HEK293 (cell line): ENCODE results near the gene GSG1L.

Experiments used
- CTCF ChIA-PET: fragments of 350-600 bp; formaldehyde crosslinking; extraction: SDS; loops from one replicate; lab custom pipeline; 2021; ENCODE audit warnings: antibody characterized with exemption; lab: Yijun Ruan, JAX
- POLR2A ChIA-PET: fragments of 300-600 bp; formaldehyde crosslinking; extraction: SDS; loops from one replicate; lab custom pipeline; 2020; ENCODE audit warnings: antibody characterized with exemption, inconsistent platforms; lab: Yijun Ruan, JAX
- H3K27ac ChIP-seq: fragments of 200-500 bp; sonication (Bioruptor generic); 2 replicates; pipeline ENCODE4 v1.5.1; 2014; ENCODE audit warnings: low read depth, low read length, control low read depth, inconsistent platforms; ENCODE audit errors: extremely low read depth
- H3K36me3 ChIP-seq, 2 experiments: fragments of 200-500 bp in 1 of 2; sonication (Bioruptor generic) in 1 of 2; 1 replicate in 1 of 2; 2 replicates in 1 of 2; pipeline ENCODE4 v1.5.1; 2014 to 2017; ENCODE audit warnings: inconsistent platforms in 2 of 2, low read length in 2 of 2; ENCODE audit not compliant: control insufficient read depth in 2 of 2, insufficient read depth in 1 of 2
- H3K4me1 ChIP-seq: fragments of 200-500 bp; sonication (Bioruptor generic); 2 replicates; pipeline ENCODE4 v1.5.1; 2014; ENCODE audit warnings: mild to moderate bottlenecking, low read length, inconsistent platforms; ENCODE audit not compliant: control insufficient read depth, insufficient read depth
- H3K4me3 ChIP-seq: 2 replicates; pipeline ENCODE4 v1.5.1; 2011; ENCODE audit warnings: low read depth, mild to moderate bottlenecking, control low read depth, low read length, moderate library complexity
- H3K9me3 ChIP-seq: fragments of 200-500 bp; sonication (Bioruptor generic); 2 replicates; pipeline ENCODE4 v1.5.1; 2014; ENCODE audit warnings: low read depth, low read length, inconsistent platforms; ENCODE audit not compliant: control insufficient read depth, insufficient read depth
- BCL11B ChIP-seq: fragments of 450-650 bp; formaldehyde crosslinking; IDR thresholded peaks from 2 replicates; pipeline ENCODE4 v1.5.1; 2016; ENCODE audit warnings: low read depth, missing biosample characterization, missing genetic modification characterization
- EGR2 ChIP-seq: fragments of 450-650 bp; formaldehyde crosslinking; IDR thresholded peaks from 2 replicates; pipeline ENCODE4 v1.5.1; 2016; ENCODE audit warnings: low read depth, missing biosample characterization, missing genetic modification characterization
- GLIS1 ChIP-seq: fragments of 450-650 bp; formaldehyde crosslinking; IDR thresholded peaks from 2 replicates; pipeline ENCODE4 v1.5.1; 2016; ENCODE audit warnings: missing biosample characterization, missing genetic modification characterization
- HOXC10 ChIP-seq: sonication (generic); formaldehyde crosslinking; IDR thresholded peaks from 2 replicates; pipeline ENCODE4 v1.8.1; 2023; ENCODE audit warnings: mild to moderate bottlenecking, missing genetic modification reagents
- KLF7 ChIP-seq: fragments of 450-650 bp; formaldehyde crosslinking; IDR thresholded peaks from 2 replicates; pipeline ENCODE4 v1.5.1; 2016; ENCODE audit warnings: missing biosample characterization, missing genetic modification characterization, borderline replicate concordance
- WT1 ChIP-seq: fragments of 450-650 bp; formaldehyde crosslinking; IDR thresholded peaks from 2 replicates; pipeline ENCODE4 v1.5.1; 2016; ENCODE audit warnings: missing biosample characterization, missing genetic modification characterization
- YY2 ChIP-seq: fragments of 450-650 bp; formaldehyde crosslinking; IDR thresholded peaks from 2 replicates; pipeline ENCODE4 v1.5.1; 2016; ENCODE audit warnings: missing biosample characterization, missing genetic modification characterization
- ZEB2 ChIP-seq: fragments of 450-650 bp; formaldehyde crosslinking; IDR thresholded peaks from 2 replicates; pipeline ENCODE4 v1.5.1; 2016; ENCODE audit warnings: missing biosample characterization, missing genetic modification characterization
- ZFP69B ChIP-seq: fragments of 450-650 bp; formaldehyde crosslinking; IDR thresholded peaks from 2 replicates; pipeline ENCODE4 v1.5.1; 2016; ENCODE audit warnings: missing biosample characterization, missing genetic modification characterization
- ZNF175 ChIP-seq: fragments of 450-650 bp; formaldehyde crosslinking; IDR thresholded peaks from 2 replicates; pipeline ENCODE4 v1.5.1; 2016; ENCODE audit warnings: missing biosample characterization, missing genetic modification characterization
- ZNF266 ChIP-seq: fragments of 450-650 bp; formaldehyde crosslinking; IDR thresholded peaks from 2 replicates; pipeline ENCODE4 v1.5.1; 2016; ENCODE audit warnings: missing biosample characterization, missing genetic modification characterization, low read depth
- ZNF311 ChIP-seq: fragments of 450-650 bp; formaldehyde crosslinking; IDR thresholded peaks from 2 replicates; pipeline ENCODE4 v1.5.1; 2017; ENCODE audit warnings: missing biosample characterization, missing genetic modification characterization, borderline replicate concordance
- ZNF37A ChIP-seq: fragments of 450-650 bp; IDR thresholded peaks from 2 replicates; pipeline ENCODE4 v1.5.1; 2018; ENCODE audit warnings: missing biosample characterization, missing genetic modification characterization
- ZNF394 ChIP-seq: fragments of 450-650 bp; formaldehyde crosslinking; IDR thresholded peaks from 2 replicates; pipeline ENCODE4 v1.5.1; 2016; ENCODE audit warnings: missing biosample characterization, missing genetic modification characterization, mild to moderate bottlenecking, moderate library complexity, borderline replicate concordance
- ZNF423 ChIP-seq: fragments of 450-650 bp; formaldehyde crosslinking; IDR thresholded peaks from 2 replicates; pipeline ENCODE4 v1.5.1; 2016; ENCODE audit warnings: missing biosample characterization, missing genetic modification characterization
- ZNF426 ChIP-seq: fragments of 450-650 bp; formaldehyde crosslinking; IDR thresholded peaks from 2 replicates; pipeline ENCODE4 v1.5.1; 2017; ENCODE audit warnings: missing biosample characterization, missing genetic modification characterization, mild to moderate bottlenecking, inconsistent platforms, moderate library complexity
- ZNF600 ChIP-seq: fragments of 450-650 bp; formaldehyde crosslinking; IDR thresholded peaks from 2 replicates; pipeline ENCODE4 v1.5.1; 2016; ENCODE audit warnings: missing biosample characterization, missing genetic modification characterization
- ZNF658 ChIP-seq: fragments of 450-650 bp; formaldehyde crosslinking; IDR thresholded peaks from 2 replicates; pipeline ENCODE4; 2016; ENCODE audit warnings: missing biosample characterization, missing genetic modification characterization
- ZNF76 ChIP-seq: fragments of 450-650 bp; formaldehyde crosslinking; IDR thresholded peaks from 2 replicates; pipeline ENCODE4; 2016; ENCODE audit warnings: low read depth, missing biosample characterization, missing genetic modification characterization, borderline replicate concordance
- ZNF768 ChIP-seq: fragments of 450-650 bp; formaldehyde crosslinking; IDR thresholded peaks from 2 replicates; pipeline ENCODE4 v1.5.1; 2018; ENCODE audit warnings: missing biosample characterization, mild to moderate bottlenecking, missing genetic modification characterization
- TF ChIP-seq, protein P1 (sequence below): fragments of 450-650 bp; formaldehyde crosslinking; IDR thresholded peaks from 2 replicates; pipeline ENCODE4 v1.5.1; 2016; ENCODE audit warnings: missing biosample characterization, missing genetic modification characterization
- TF ChIP-seq, protein P2 (sequence below): fragments of 450-650 bp; formaldehyde crosslinking; IDR thresholded peaks from 2 replicates; pipeline ENCODE4 v1.5.1; 2017; ENCODE audit warnings: missing biosample characterization, missing genetic modification characterization
- TF ChIP-seq, protein P3 (sequence below): fragments of 450-650 bp; formaldehyde crosslinking; IDR thresholded peaks from 2 replicates; pipeline ENCODE4 v1.5.1; 2016; ENCODE audit warnings: missing biosample characterization, missing genetic modification characterization
- TF ChIP-seq, protein P4 (sequence below): fragments of 450-650 bp; formaldehyde crosslinking; IDR thresholded peaks from 2 replicates; pipeline ENCODE4 v1.5.1; 2016; ENCODE audit warnings: missing biosample characterization, missing genetic modification characterization

GSG1L gene

DNA sequence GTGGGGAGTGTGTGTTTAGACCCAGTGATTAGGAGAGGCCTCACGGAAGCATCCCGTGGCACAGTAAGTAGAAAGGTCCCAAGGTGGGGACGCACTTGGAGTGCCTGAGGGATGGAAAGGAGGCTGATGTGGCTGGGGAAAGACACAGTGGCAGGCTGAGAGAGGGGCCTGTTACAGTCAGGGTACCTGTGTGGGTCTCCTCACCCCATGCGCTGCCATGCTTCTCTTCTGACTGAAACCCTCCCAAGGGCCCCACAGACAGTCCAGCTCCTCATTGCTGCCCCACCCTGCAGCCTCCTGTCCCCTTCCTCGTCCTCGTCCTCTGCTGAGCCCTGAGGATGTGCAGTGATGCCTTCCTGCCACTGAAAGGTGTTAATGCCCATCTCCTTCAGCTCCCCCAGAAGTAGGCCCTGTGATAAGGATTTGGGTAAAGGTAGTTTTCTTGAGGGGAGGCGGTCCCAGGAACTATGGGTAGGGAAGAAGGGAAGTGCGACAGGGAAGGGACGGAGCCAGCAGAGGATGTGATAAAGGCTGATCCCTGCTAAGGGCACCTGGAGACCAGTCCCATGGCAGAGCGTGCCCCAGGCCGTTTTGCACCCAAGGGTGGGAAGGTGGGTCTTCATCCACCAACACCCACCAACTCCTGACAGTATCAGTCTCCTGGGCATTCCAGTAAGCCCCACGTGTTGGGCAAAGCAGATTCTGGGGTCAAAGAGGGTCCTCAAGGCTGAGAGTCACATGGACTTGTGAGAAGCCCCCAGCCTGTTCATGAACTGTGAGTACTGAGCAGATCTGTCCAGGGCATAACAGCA lies 237.2 kb downstream of the GSG1L start (continued):
- TF ChIP-seq ZNF768 (tag by site-specific recombination) = no peak
- TF ChIP-seq ZNF394 (tag by site-specific recombination) = no peak
- TF ChIP-seq ZNF175 (tag by site-specific recombination) = no peak
- TF ChIP-seq ZNF76 (tag by site-specific recombination) = no peak

DNA sequence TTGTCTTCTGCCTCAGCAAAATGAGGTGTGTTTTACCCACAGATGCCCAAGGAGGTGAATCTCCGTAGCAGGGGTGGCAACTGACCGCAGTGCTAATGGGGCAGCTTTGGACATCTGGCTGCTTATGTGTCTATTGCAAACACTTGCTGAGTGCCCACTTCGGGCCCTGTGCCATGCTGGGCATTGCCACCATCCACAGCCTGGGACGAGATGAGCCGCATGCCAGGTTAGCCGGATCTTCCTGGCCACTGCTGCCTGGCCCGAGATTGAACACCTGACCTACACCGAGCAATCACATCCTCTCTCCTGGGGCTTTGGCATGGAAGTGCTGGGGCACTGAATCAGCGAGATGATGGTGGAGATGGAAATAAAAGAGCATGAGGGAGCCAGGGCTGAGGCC lies 238.7 kb downstream of the GSG1L start:
- Histone ChIP-seq H3K36me3 (no peaks in the 10 kb centered on the region), H3K9me3 (no peaks in the 10 kb centered on the region), H3K4me1 (no peaks in the 10 kb centered on the region), H3K27ac (no peak overlapping the region), H3K4me3 (no peak overlapping the region)
- TF ChIP-seq WT1 (tag by site-specific recombination) (no peak), ZFP69B (no peak), ZNF426 (tag by site-specific recombination) (no peak), ZNF423 (no peak), ZNF266 (tag by site-specific recombination) (no peak), ZNF658 (tag by site-specific recombination) (no peak), ZNF37A (tag by site-specific recombination) (no peak), ZNF311 (no peak), YY2 (tag by site-specific recombination) (no peak), ZNF600 (tag by site-specific recombination) (no peak), HOXC10 (CRISPR knock-in tag) (no peak)
- TF ChIP-seq, protein P1, sequence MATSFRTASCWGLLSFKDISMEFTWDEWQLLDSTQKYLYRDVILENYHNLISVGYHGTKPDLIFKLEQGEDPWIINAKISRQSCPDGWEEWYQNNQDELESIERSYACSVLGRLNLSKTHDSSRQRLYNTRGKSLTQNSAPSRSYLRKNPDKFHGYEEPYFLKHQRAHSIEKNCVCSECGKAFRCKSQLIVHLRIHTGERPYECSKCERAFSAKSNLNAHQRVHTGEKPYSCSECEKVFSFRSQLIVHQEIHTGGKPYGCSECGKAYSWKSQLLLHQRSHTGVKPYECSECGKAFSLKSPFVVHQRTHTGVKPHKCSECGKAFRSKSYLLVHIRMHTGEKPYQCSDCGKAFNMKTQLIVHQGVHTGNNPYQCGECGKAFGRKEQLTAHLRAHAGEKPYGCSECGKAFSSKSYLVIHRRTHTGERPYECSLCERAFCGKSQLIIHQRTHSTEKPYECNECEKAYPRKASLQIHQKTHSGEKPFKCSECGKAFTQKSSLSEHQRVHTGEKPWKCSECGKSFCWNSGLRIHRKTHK (tag by site-specific recombination) = no peak
- POLR2A ChIA-PET = no interaction called here
- CTCF ChIA-PET = interaction anchor here (0.5 kb wide), 1 partner anchor 138 kb away, joined by 4 read pairs; no protein-coding TSS in a partner anchor

GRCh38 chr16:27824006-27824405 lies 239.5 kb downstream of the GSG1L start:
- H3K9me3 ChIP-seq = no peaks in the 10 kb centered on the region
- H3K4me3 ChIP-seq = no peak overlapping the region
- H3K4me1 ChIP-seq = no peaks in the 10 kb centered on the region
- ChIA-PET POLR2A (no interaction called here), CTCF (interaction anchor here (0.5 kb wide), 1 partner anchor 137 kb away, joined by 4 read pairs; no protein-coding TSS in a partner anchor)
- H3K36me3 ChIP-seq = no peaks in the 10 kb centered on the region
- H3K27ac ChIP-seq = no peak overlapping the region
- TF ChIP-seq GLIS1 (no peak), EGR2 (tag by site-specific recombination) (no peak), BCL11B (tag by site-specific recombination) (no peak), ZEB2 (tag by site-specific recombination) (no peak), KLF7 (no peak)
- TF ChIP-seq, protein P2, sequence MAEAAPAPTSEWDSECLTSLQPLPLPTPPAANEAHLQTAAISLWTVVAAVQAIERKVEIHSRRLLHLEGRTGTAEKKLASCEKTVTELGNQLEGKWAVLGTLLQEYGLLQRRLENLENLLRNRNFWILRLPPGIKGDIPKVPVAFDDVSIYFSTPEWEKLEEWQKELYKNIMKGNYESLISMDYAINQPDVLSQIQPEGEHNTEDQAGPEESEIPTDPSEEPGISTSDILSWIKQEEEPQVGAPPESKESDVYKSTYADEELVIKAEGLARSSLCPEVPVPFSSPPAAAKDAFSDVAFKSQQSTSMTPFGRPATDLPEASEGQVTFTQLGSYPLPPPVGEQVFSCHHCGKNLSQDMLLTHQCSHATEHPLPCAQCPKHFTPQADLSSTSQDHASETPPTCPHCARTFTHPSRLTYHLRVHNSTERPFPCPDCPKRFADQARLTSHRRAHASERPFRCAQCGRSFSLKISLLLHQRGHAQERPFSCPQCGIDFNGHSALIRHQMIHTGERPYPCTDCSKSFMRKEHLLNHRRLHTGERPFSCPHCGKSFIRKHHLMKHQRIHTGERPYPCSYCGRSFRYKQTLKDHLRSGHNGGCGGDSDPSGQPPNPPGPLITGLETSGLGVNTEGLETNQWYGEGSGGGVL = no peak
- TF ChIP-seq, protein P3, sequence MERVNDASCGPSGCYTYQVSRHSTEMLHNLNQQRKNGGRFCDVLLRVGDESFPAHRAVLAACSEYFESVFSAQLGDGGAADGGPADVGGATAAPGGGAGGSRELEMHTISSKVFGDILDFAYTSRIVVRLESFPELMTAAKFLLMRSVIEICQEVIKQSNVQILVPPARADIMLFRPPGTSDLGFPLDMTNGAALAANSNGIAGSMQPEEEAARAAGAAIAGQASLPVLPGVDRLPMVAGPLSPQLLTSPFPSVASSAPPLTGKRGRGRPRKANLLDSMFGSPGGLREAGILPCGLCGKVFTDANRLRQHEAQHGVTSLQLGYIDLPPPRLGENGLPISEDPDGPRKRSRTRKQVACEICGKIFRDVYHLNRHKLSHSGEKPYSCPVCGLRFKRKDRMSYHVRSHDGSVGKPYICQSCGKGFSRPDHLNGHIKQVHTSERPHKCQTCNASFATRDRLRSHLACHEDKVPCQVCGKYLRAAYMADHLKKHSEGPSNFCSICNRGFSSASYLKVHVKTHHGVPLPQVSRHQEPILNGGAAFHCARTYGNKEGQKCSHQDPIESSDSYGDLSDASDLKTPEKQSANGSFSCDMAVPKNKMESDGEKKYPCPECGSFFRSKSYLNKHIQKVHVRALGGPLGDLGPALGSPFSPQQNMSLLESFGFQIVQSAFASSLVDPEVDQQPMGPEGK (tag by site-specific recombination) = no peak
- TF ChIP-seq, protein P4, sequence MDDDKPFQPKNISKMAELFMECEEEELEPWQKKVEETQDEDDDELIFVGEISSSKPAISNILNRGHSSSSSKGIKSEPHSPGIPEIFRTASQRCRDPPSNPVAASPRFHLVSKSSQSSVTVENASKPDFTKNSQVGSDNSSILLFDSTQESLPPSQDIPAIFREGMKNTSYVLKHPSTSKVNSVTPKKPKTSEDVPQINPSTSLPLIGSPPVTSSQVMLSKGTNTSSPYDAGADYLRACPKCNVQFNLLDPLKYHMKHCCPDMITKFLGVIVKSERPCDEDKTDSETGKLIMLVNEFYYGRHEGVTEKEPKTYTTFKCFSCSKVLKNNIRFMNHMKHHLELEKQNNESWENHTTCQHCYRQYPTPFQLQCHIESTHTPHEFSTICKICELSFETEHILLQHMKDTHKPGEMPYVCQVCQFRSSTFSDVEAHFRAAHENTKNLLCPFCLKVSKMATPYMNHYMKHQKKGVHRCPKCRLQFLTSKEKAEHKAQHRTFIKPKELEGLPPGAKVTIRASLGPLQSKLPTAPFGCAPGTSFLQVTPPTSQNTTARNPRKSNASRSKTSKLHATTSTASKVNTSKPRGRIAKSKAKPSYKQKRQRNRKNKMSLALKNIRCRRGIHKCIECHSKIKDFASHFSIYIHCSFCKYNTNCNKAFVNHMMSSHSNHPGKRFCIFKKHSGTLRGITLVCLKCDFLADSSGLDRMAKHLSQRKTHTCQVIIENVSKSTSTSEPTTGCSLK (tag by site-specific recombination) = no peak
